Measurements from ENCODE around the gene TMEM223. TPM values are rescaled to one million over a fixed set of nuclear protein-coding genes. Genes with fewer than 3 reads are reported as not detected.
"Not testable (repeated sequence)": the region's sequence is repeated elsewhere in the genome, so short reads cannot be mapped to it uniquely, and the experiment has no call there.

TMEM223 gene
- total and polyA plus RNA-seq, 8 donors = 0.89 to 28.2 (median 12.5) TPM; not detected in 1

GRCh38 chr11:62775646-62776045 is 16.2 kb downstream of the TMEM223 start:
- Histone ChIP-seq H3K9me3 (no peaks in the 10 kb centered on the region), H3K4me3 (no peak overlapping the region), H3K4me1 (peaks cover 11 to 24% (median 16%) of the 10 kb centered on the region in 4 donors), H3K36me3 (peaks cover 28 to 60% (median 53%) of the 10 kb centered on the region in 4 donors), H3K27me3 (no peaks in the 10 kb centered on the region), H3K27ac (no peak overlapping the region)
- WGBS, 5 donors = 95 to 96% (median 95%) methylated on average over 17 of the region's 17 CpGs
- TF ChIP-seq CTCF (IDR thresholded peaks at IDR 0.05) = no peak
- no peak for TF ChIP-seq POLR2A (IDR thresholded peaks at IDR 0.05)
- no peak for TF ChIP-seq POLR2AphosphoS5 (IDR thresholded peaks at IDR 0.05)
- DNase-seq = no peak
- intact Hi-C loops (cut with DNase I; ENCODE audit: low total_unique reads) = no loop called here

DNA sequence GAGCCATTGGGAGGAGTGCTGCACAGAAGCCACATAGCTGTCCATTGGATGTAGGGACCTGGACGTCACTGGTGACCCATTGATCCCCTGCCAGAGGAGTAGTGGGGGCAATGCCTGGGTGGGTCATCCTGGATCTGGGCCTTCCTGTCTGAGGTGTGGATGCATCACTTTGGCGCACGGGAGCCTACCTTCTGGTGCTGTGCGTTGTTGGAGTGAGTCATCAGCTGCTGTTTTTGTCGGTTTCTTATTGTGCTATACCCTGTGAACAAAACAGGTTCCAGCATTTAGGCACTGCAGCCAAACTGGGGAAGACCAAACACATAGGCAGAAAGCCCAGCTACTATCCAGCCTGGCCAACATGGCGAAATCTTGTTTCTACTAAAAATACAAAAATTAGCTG is 17.4 kb downstream of the TMEM223 start:
- peaks cover 28 to 48% (median 41%) of the 10 kb centered on the region in 4 donors for H3K36me3 ChIP-seq
- H3K27ac ChIP-seq = no peak overlapping the region
- no peaks in the 10 kb centered on the region for H3K27me3 ChIP-seq
- 86 to 91% (median 86%) methylated on average over 3 to 6 of the region's 6 CpGs for WGBS, 5 donors
- TF ChIP-seq EP300 (IDR thresholded peaks at IDR 0.05) = no peak
- no peak for TF ChIP-seq POLR2A (IDR thresholded peaks at IDR 0.05)
- no peaks in the 10 kb centered on the region for H3K9me3 ChIP-seq
- no peak overlapping the region for H3K4me3 ChIP-seq
- DNase-seq = no peak
- peaks cover 22 to 36% (median 28%) of the 10 kb centered on the region in 4 donors for H3K4me1 ChIP-seq
- intact Hi-C loops (cut with DNase I; ENCODE audit: low total_unique reads) = no loop called here

- peak within 1 kb of the TSS; percentile 65 to 72 (median 68) for H3K4me3 ChIP-seq
- peaks cover 22 to 38% (median 30%) of the 10 kb centered on the region in 4 donors for H3K4me1 ChIP-seq
- H3K36me3 ChIP-seq = peaks cover 16 to 43% (median 32%) of the 10 kb centered on the region in 4 donors
- no peaks in the 10 kb centered on the region for H3K9me3 ChIP-seq
- H3K27ac ChIP-seq = peak within 1 kb of the TSS; percentile 93 to 98 (median 96)
- no peaks in the 10 kb centered on the region for H3K27me3 ChIP-seq
- intact Hi-C loops (cut with DNase I; ENCODE audit: low total_unique reads) = no loop called here
- DNase-seq = peak; percentile 98
- WGBS, 5 donors = 1 to 3% (median 2%) methylated on average over 28 to 60 of the region's 60 CpGs
- TF ChIP-seq POLR2AphosphoS5 (IDR thresholded peaks at IDR 0.05) = peak; percentile 33 to 79 (median 59)
- TF ChIP-seq CTCF (IDR thresholded peaks at IDR 0.05) = peak in 1 of 7 experiments; percentile 9
- TF ChIP-seq POLR2A (IDR thresholded peaks at IDR 0.05) = no peak
Measured at GRCh38 chr11:62771144-62772021, 20.4 kb downstream of the TMEM223 start, which contains the start of gene TAF6L. Gene TAF6L (plus strand): TSS chr11:62771396. CDS start chr11:62775784, 4,388 bp downstream.

GRCh38 chr11:62770778-62771143 is 21.0 kb downstream of the TMEM223 start:
- no peak for DNase-seq
- WGBS, 5 donors = 0 to 2% (median 1%) methylated on average over 18 of the region's 18 CpGs
- H3K9me3 ChIP-seq = no peaks in the 10 kb centered on the region
- intact Hi-C loops (cut with DNase I; ENCODE audit: low total_unique reads) = no loop called here
- peaks cover 22 to 38% (median 30%) of the 10 kb centered on the region in 4 donors for H3K4me1 ChIP-seq
- H3K36me3 ChIP-seq = peaks cover 16 to 43% (median 32%) of the 10 kb centered on the region in 4 donors
- peak overlapping the region; percentile 65 to 72 (median 68) for H3K4me3 ChIP-seq
- no peaks in the 10 kb centered on the region for H3K27me3 ChIP-seq
- H3K27ac ChIP-seq = peak overlapping the region; percentile 93 to 98 (median 96)
- no peak for TF ChIP-seq POLR2AphosphoS5 (IDR thresholded peaks at IDR 0.05)
- no peak for TF ChIP-seq CTCF (IDR thresholded peaks at IDR 0.05)
- no peak for TF ChIP-seq POLR2A (IDR thresholded peaks at IDR 0.05)
- TF ChIP-seq EP300 (IDR thresholded peaks at IDR 0.05) = no peak

DNA sequence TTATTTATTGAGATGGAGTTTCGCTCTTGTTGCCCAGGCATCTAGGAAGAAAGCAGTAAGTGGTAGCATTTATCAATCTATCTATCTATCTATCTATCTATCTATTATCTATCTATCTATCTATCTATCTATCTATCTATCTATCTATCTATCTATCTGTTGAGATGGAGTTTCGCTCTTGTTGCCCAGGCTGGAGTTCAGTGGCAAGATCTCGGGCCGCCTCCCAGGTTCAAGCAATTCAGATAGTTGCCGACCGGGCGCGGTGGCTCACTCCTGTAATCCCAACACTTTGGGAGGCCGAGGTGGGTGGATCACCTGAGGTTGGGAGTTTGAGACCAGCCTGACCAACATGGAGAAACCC is 31.0 kb downstream of the TMEM223 start:
- H3K9me3 ChIP-seq; DNase-seq; intact Hi-C loops (cut with DNase I; ENCODE audit: low total_unique reads); H3K27me3 ChIP-seq: not testable (repeated sequence)
- Histone ChIP-seq H3K27ac (peak overlapping the region; percentile 68 to 92 (median 84)), H3K4me1 (peaks cover 12 to 32% (median 22%) of the 10 kb centered on the region in 4 donors), H3K4me3 (peak overlapping the region; percentile 69 to 86 (median 76)), H3K36me3 (peaks cover 4 to 19% (median 15%) of the 10 kb centered on the region in 4 donors)
- 28 to 39% (median 33%) methylated on average over 9 of the region's 9 CpGs for WGBS, 5 donors
